ENCODE data around the gene KCNH1. TPM values are rescaled to one million over a fixed set of nuclear protein-coding genes. Genes with fewer than 3 reads are reported as not detected.

Gene KCNH1
- polyA plus RNA-seq, 1 donor: 0.25 TPM

- Histone ChIP-seq H3K9me3 (ENCODE audit: control insufficient read depth, low read depth, low read length) (no peaks in the 10 kb centered on the region), H3K4me1 (ENCODE audit: control insufficient read depth, insufficient read depth, low read length) (no peaks in the 10 kb centered on the region), H3K27ac (ENCODE audit: low read length) (no peak overlapping the region), H3K4me3 (ENCODE audit: low read length) (no peak overlapping the region), H3K36me3 (ENCODE audit: control insufficient read depth, insufficient read depth, low read length) (no peaks in the 10 kb centered on the region), H3K27me3 (ENCODE audit: control insufficient read depth, insufficient read depth, low read length) (no peaks in the 10 kb centered on the region)
- DNase-seq: no peak
These were observed 201.8 kb downstream of the KCNH1 start for GRCh38 chr1:210932104-210932503.

DNA sequence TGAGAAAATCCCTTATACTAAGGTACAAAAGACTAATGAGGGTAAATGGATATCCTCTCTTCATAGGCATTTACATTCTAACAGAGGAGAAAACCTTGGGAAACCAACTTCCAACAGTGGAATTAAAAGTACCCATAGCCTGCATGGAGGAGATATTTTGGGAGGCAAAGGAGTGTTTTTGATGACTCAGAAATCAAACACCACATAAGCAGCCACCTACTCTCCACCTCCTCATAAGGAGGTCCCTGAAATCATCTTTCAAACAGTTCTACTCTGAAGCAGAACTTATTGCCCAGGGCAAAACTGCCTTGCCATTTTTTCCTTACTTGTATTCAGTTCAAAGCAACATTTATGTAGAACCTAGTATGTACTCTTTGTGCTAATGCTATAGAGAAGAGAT, 211.3 kb downstream of the KCNH1 start:
- DNase-seq: no peak
- no peaks in the 10 kb centered on the region for H3K36me3 ChIP-seq (ENCODE audit: control insufficient read depth, insufficient read depth, low read length)
- H3K27ac ChIP-seq (ENCODE audit: low read length): no peak overlapping the region
- no peaks in the 10 kb centered on the region for H3K9me3 ChIP-seq (ENCODE audit: control insufficient read depth, low read depth, low read length)
- no peaks in the 10 kb centered on the region for H3K27me3 ChIP-seq (ENCODE audit: control insufficient read depth, insufficient read depth, low read length)
- no peaks in the 10 kb centered on the region for H3K4me1 ChIP-seq (ENCODE audit: control insufficient read depth, insufficient read depth, low read length)
- no peak overlapping the region for H3K4me3 ChIP-seq (ENCODE audit: low read length)

DNA sequence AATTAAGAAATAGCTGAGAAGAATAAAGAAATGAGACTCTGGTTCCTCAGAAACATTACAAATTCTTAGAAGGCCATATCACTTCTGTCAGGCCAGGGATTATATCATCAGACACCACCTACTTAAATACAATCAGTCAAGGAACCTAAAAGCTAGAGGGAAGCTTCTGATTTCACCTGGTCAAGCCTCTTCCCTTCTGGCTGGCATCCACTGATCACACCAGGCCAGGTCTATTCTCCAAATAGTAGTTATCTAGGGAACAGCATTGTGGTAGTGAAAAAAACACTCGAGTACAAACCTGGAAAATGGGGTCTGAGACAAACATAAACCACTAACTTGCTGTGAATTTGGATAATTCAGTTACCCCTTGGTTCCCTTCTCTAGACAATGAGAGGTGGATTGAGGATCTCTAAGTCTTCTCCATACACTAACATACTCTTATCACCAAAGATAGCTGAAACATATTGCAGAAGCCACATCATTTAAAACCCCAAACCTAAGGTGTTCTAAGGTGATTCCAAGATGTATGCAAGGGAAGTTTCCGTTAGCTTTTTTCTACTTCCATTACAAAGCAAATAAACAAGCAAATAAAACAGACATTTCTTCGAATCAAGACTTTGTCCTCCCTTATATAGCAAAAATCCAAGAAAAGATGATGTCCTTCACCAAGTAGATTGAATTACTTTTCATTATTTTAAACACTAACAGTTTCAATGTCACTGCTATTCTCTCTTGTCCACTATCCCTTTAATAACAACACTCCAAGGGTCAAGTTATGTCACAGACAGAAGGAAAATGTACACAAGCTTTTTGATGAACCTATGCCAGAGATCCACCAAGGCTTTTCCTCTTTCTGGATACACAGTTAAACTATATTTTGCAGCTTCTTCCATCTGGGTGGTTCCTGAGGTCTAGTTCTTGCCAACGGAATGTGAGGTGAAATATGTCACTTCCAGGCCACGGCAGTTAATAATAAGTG, 212.9 kb downstream of the KCNH1 start:
- Histone ChIP-seq H3K4me3 (ENCODE audit: low read length) (no peak overlapping the region), H3K4me1 (ENCODE audit: control insufficient read depth, insufficient read depth, low read length) (no peaks in the 10 kb centered on the region), H3K36me3 (ENCODE audit: control insufficient read depth, insufficient read depth, low read length) (no peaks in the 10 kb centered on the region), H3K27ac (ENCODE audit: low read length) (no peak overlapping the region), H3K9me3 (ENCODE audit: control insufficient read depth, low read depth, low read length) (no peaks in the 10 kb centered on the region), H3K27me3 (ENCODE audit: control insufficient read depth, insufficient read depth, low read length) (no peaks in the 10 kb centered on the region)
- DNase-seq: no peak
- 80% methylated on average over 2 of the region's 5 CpGs for WGBS (ENCODE audit: insufficient coverage, low lambda C conversion rate)

DNA sequence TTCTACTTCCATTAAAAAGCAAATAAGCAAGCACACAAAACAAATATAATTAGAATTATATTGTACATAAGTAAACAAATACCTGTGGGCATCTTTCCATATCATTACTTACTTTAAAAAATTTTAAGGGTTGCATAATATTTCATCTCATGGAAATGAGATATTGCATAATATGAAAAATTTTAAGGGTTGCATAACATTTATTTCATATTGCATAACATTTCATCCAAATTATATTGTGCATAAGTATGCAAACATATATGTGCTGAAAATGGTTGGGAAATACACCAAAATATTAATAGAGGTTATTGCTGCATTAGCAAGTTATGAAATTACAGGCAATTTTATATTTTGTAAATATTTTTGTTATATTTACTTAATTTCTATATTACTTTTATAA, 213.7 kb downstream of the KCNH1 start:
- Histone ChIP-seq H3K4me1 (ENCODE audit: control insufficient read depth, insufficient read depth, low read length) (no peaks in the 10 kb centered on the region), H3K4me3 (ENCODE audit: low read length) (no peak overlapping the region), H3K27me3 (ENCODE audit: control insufficient read depth, insufficient read depth, low read length) (no peaks in the 10 kb centered on the region), H3K27ac (ENCODE audit: low read length) (no peak overlapping the region), H3K36me3 (ENCODE audit: control insufficient read depth, insufficient read depth, low read length) (no peaks in the 10 kb centered on the region), H3K9me3 (ENCODE audit: control insufficient read depth, low read depth, low read length) (no peaks in the 10 kb centered on the region)
- no peak for DNase-seq

- DNase-seq: no peak
- no peaks in the 10 kb centered on the region for H3K4me1 ChIP-seq (ENCODE audit: control insufficient read depth, insufficient read depth, low read length)
- no peaks in the 10 kb centered on the region for H3K36me3 ChIP-seq (ENCODE audit: control insufficient read depth, insufficient read depth, low read length)
- no peak overlapping the region for H3K27ac ChIP-seq (ENCODE audit: low read length)
- no peak overlapping the region for H3K4me3 ChIP-seq (ENCODE audit: low read length)
- no CpG with 5 or more reads among the region's 1 CpG for WGBS (ENCODE audit: insufficient coverage, low lambda C conversion rate)
- no peaks in the 10 kb centered on the region for H3K27me3 ChIP-seq (ENCODE audit: control insufficient read depth, insufficient read depth, low read length)
- H3K9me3 ChIP-seq (ENCODE audit: control insufficient read depth, low read depth, low read length): no peaks in the 10 kb centered on the region
These were observed 215.1 kb downstream of the KCNH1 start for GRCh38 chr1:210918893-210919292.

DNA sequence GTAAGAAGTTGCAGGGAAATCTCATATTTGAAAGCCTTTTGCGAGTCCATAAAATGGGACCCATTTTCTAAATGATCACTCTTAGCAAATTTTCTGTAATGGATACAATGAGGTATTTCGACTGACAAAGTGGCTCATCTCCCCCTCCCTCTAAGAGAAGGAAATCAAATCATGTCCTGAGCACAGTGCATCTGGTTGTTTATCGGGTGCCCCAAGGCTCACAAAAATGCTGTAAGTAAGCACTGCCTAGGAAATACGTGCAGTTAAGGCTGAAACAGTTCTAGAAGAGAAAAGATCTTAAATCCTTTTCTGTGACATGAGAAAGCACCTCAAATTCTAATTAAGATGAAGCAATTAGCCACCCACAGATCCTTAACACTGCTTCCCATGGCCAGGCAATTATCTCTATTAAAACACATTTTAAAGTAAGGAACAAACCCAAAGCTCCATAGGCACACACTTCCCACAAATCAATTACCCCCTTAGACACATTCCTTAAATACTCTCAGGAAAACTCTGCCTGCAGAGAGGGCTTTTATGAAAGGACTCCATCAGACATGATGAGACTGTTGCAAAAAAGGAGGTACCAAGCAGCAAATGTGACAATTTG, 216.3 kb downstream of the KCNH1 start:
- no peak overlapping the region for H3K4me3 ChIP-seq (ENCODE audit: low read length)
- H3K4me1 ChIP-seq (ENCODE audit: control insufficient read depth, insufficient read depth, low read length): no peaks in the 10 kb centered on the region
- no CpG with 5 or more reads among the region's 4 CpGs for WGBS (ENCODE audit: insufficient coverage, low lambda C conversion rate)
- H3K27ac ChIP-seq (ENCODE audit: low read length): no peak overlapping the region
- H3K9me3 ChIP-seq (ENCODE audit: control insufficient read depth, low read depth, low read length): no peaks in the 10 kb centered on the region
- no peaks in the 10 kb centered on the region for H3K27me3 ChIP-seq (ENCODE audit: control insufficient read depth, insufficient read depth, low read length)
- DNase-seq: no peak
- no peaks in the 10 kb centered on the region for H3K36me3 ChIP-seq (ENCODE audit: control insufficient read depth, insufficient read depth, low read length)

GRCh38 chr1:210916548-210916947, 217.4 kb downstream of the KCNH1 start:
- Histone ChIP-seq H3K36me3 (ENCODE audit: control insufficient read depth, insufficient read depth, low read length) (no peaks in the 10 kb centered on the region), H3K9me3 (ENCODE audit: control insufficient read depth, low read depth, low read length) (no peaks in the 10 kb centered on the region), H3K4me3 (ENCODE audit: low read length) (no peak overlapping the region), H3K27me3 (ENCODE audit: control insufficient read depth, insufficient read depth, low read length) (no peaks in the 10 kb centered on the region), H3K4me1 (ENCODE audit: control insufficient read depth, insufficient read depth, low read length) (no peaks in the 10 kb centered on the region), H3K27ac (ENCODE audit: low read length) (no peak overlapping the region)
- no CpG with 5 or more reads among the region's 4 CpGs for WGBS (ENCODE audit: insufficient coverage, low lambda C conversion rate)
- no peak for DNase-seq

DNA sequence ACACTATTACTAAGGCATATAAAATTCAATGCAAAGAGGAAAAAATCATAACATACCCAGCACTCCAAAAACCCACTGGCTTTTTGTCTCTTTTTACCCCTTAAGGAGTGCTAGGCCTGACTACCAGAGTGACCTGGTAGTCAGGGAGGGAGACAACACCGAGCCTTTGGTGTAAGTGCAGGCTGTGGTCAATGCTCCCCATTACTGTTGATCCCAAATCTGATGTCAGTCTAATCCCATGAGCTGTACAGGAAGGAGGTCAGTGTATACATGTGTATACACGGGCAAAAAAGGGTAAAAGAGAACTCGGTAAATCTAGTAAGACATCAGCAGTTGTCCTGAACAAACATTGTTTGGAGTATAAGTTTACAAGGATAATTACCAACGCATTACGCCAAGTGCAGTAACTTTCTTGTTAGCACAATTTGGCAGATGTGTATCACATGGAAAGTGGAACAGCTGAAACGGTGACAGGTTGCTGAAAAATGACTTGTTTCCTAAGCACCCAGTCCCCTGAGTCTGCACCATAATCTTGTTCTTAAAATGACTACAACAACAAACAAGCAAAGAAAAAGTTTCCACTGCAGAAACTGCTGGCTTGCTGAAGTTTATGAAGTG, 217.9 kb downstream of the KCNH1 start:
- Histone ChIP-seq H3K4me1 (ENCODE audit: control insufficient read depth, insufficient read depth, low read length) (no peaks in the 10 kb centered on the region), H3K27me3 (ENCODE audit: control insufficient read depth, insufficient read depth, low read length) (no peaks in the 10 kb centered on the region), H3K9me3 (ENCODE audit: control insufficient read depth, low read depth, low read length) (no peaks in the 10 kb centered on the region), H3K36me3 (ENCODE audit: control insufficient read depth, insufficient read depth, low read length) (no peaks in the 10 kb centered on the region), H3K4me3 (ENCODE audit: low read length) (no peak overlapping the region), H3K27ac (ENCODE audit: low read length) (no peak overlapping the region)
- 100% methylated on average over 1 of the region's 6 CpGs for WGBS (ENCODE audit: insufficient coverage, low lambda C conversion rate)
- no peak for DNase-seq

DNA sequence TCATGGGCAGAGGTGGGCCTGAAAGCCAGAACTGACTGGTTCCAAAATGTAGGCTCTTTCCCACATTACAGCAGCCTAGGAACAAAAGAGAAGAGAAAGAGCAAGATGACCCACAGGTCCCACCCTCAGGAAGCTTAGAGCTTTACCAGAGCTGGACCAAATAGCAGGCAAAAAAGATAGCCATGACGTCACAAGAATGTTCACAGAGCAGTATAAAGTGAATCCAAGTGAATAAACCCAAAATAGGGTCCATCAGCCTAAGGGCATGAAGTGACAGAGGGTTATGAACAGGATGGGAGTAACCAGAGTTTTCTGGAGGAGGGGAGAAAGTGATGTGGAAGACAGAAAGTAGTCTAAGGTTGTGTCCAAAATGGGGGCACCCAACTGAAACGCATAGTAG, 221.2 kb downstream of the KCNH1 start:
- Histone ChIP-seq H3K4me1 (ENCODE audit: control insufficient read depth, insufficient read depth, low read length) (no peaks in the 10 kb centered on the region), H3K36me3 (ENCODE audit: control insufficient read depth, insufficient read depth, low read length) (no peaks in the 10 kb centered on the region), H3K4me3 (ENCODE audit: low read length) (no peak overlapping the region), H3K9me3 (ENCODE audit: control insufficient read depth, low read depth, low read length) (no peaks in the 10 kb centered on the region), H3K27ac (ENCODE audit: low read length) (no peak overlapping the region), H3K27me3 (ENCODE audit: control insufficient read depth, insufficient read depth, low read length) (no peaks in the 10 kb centered on the region)
- no CpG with 5 or more reads among the region's 2 CpGs for WGBS (ENCODE audit: insufficient coverage, low lambda C conversion rate)
- DNase-seq: no peak

- Histone ChIP-seq H3K4me1 (ENCODE audit: control insufficient read depth, insufficient read depth, low read length) (no peaks in the 10 kb centered on the region), H3K27ac (ENCODE audit: low read length) (no peak overlapping the region), H3K36me3 (ENCODE audit: control insufficient read depth, insufficient read depth, low read length) (no peaks in the 10 kb centered on the region), H3K9me3 (ENCODE audit: control insufficient read depth, low read depth, low read length) (no peaks in the 10 kb centered on the region), H3K27me3 (ENCODE audit: control insufficient read depth, insufficient read depth, low read length) (no peaks in the 10 kb centered on the region), H3K4me3 (ENCODE audit: low read length) (no peak overlapping the region)
- no peak for DNase-seq
- WGBS (ENCODE audit: insufficient coverage, low lambda C conversion rate): no CpG with 5 or more reads among the region's 2 CpGs
These were observed 223.8 kb downstream of the KCNH1 start for GRCh38 chr1:210910020-210910575.

All from large intestine (tissue), 3 donors.